ENCODE results near the gene LPP. TPM values are rescaled to one million over a fixed set of nuclear protein-coding genes. Genes with fewer than 3 reads are reported as not detected.

LPP gene
- total RNA-seq, 1 experiment from 2014 or later: 120 TPM

- intact Hi-C loops (cut with micrococcal nuclease; ENCODE audit: unreplicated experiment): no loop called here
- Mint-ChIP-seq H3K4me1 (ENCODE audit: low read depth, unreplicated experiment) (peaks cover 29% of the 10 kb centered on the region), H3K27me3 (ENCODE audit: insufficient read depth, unreplicated experiment) (no peaks in the 10 kb centered on the region), H3K27ac (ENCODE audit: unreplicated experiment) (no peak overlapping the region), H3K9me3 (ENCODE audit: unreplicated experiment) (no peaks in the 10 kb centered on the region), H3K36me3 (ENCODE audit: insufficient read depth, unreplicated experiment) (peaks cover 11% of the 10 kb centered on the region), H3K4me3 (ENCODE audit: unreplicated experiment) (no peak overlapping the region)
- Histone ChIP-seq H3K27me3 (replicated peaks; ENCODE audit: control insufficient read depth, insufficient read depth, low read length) (no peaks in the 10 kb centered on the region), H3K4me3 (ENCODE audit: low read depth, low read length) (no peak overlapping the region), H3K36me3 (ENCODE audit: control insufficient read depth, insufficient read depth, low read length) (no peaks in the 10 kb centered on the region), H3K9me3 (no peaks in the 10 kb centered on the region), H3K4me1 (peaks cover 29% of the 10 kb centered on the region)
- no peak for DNase-seq
- CTCF ChIA-PET: no interaction called here
- no peak for TF ChIP-seq CTCF (IDR thresholded peaks at IDR 0.05; ENCODE audit: insufficient read depth in 1 of 2, low read depth in 1 of 2, low read length in 1 of 2, severe bottlenecking in 1 of 2, unreplicated experiment in 1 of 2)
- POLR2A ChIA-PET: no interaction called here
- no TSS peak for BruUV-seq (replicated peaks)
Observed at GRCh38 chr3:188683032-188683521, 529.1 kb downstream of the LPP start.

- H3K27ac Mint-ChIP-seq (ENCODE audit: unreplicated experiment): no peak overlapping the region
- no TSS peak for BruUV-seq (replicated peaks)
- H3K27me3 Mint-ChIP-seq (ENCODE audit: insufficient read depth, unreplicated experiment): no peaks in the 10 kb centered on the region
- peaks cover 22% of the 10 kb centered on the region for H3K4me1 Mint-ChIP-seq (ENCODE audit: low read depth, unreplicated experiment)
- Histone ChIP-seq H3K27me3 (replicated peaks; ENCODE audit: control insufficient read depth, insufficient read depth, low read length) (no peaks in the 10 kb centered on the region), H3K9me3 (no peaks in the 10 kb centered on the region), H3K4me1 (peaks cover 28% of the 10 kb centered on the region), H3K36me3 (ENCODE audit: control insufficient read depth, insufficient read depth, low read length) (no peaks in the 10 kb centered on the region), H3K4me3 (ENCODE audit: low read depth, low read length) (no peak overlapping the region)
- no peak for TF ChIP-seq CTCF (IDR thresholded peaks at IDR 0.05; ENCODE audit: insufficient read depth in 1 of 2, low read depth in 1 of 2, low read length in 1 of 2, severe bottlenecking in 1 of 2, unreplicated experiment in 1 of 2)
- H3K36me3 Mint-ChIP-seq (ENCODE audit: insufficient read depth, unreplicated experiment): peaks cover 7% of the 10 kb centered on the region
- no peak for DNase-seq
- ChIA-PET CTCF (no interaction called here), POLR2A (no interaction called here)
- intact Hi-C loops (cut with micrococcal nuclease; ENCODE audit: unreplicated experiment): no loop called here
- no peaks in the 10 kb centered on the region for H3K9me3 Mint-ChIP-seq (ENCODE audit: unreplicated experiment)
- no peak overlapping the region for H3K4me3 Mint-ChIP-seq (ENCODE audit: unreplicated experiment)
Observed at GRCh38 chr3:188684276-188684675, 530.3 kb downstream of the LPP start.

GRCh38 chr3:188685789-188686188 lies 531.8 kb downstream of the LPP start:
- Mint-ChIP-seq H3K36me3 (ENCODE audit: insufficient read depth, unreplicated experiment) (peaks cover 7% of the 10 kb centered on the region), H3K9me3 (ENCODE audit: unreplicated experiment) (no peaks in the 10 kb centered on the region), H3K4me3 (ENCODE audit: unreplicated experiment) (no peak overlapping the region), H3K27me3 (ENCODE audit: insufficient read depth, unreplicated experiment) (no peaks in the 10 kb centered on the region), H3K4me1 (ENCODE audit: low read depth, unreplicated experiment) (peaks cover 21% of the 10 kb centered on the region), H3K27ac (ENCODE audit: unreplicated experiment) (no peak overlapping the region)
- intact Hi-C loops (cut with micrococcal nuclease; ENCODE audit: unreplicated experiment): no loop called here
- POLR2A ChIA-PET: no interaction called here
- TF ChIP-seq CTCF (IDR thresholded peaks at IDR 0.05; ENCODE audit: insufficient read depth in 1 of 2, low read depth in 1 of 2, low read length in 1 of 2, severe bottlenecking in 1 of 2, unreplicated experiment in 1 of 2): no peak
- Histone ChIP-seq H3K36me3 (ENCODE audit: control insufficient read depth, insufficient read depth, low read length) (no peaks in the 10 kb centered on the region), H3K27me3 (replicated peaks; ENCODE audit: control insufficient read depth, insufficient read depth, low read length) (no peaks in the 10 kb centered on the region), H3K4me3 (ENCODE audit: low read depth, low read length) (no peak overlapping the region), H3K9me3 (no peaks in the 10 kb centered on the region), H3K4me1 (peaks cover 28% of the 10 kb centered on the region)
- no TSS peak for BruUV-seq (replicated peaks)
- CTCF ChIA-PET: interaction anchor here (0.6 kb wide), 1 partner anchor 61 kb away, joined by 3 read pairs; no protein-coding TSS in a partner anchor
- DNase-seq: no peak

Measured in Caco-2 (cell line).